ENCODE measurements around the gene DGKA.

GRCh38 chr12:55969356-55969755, 38.4 kb downstream of the DGKA start:
- no peak for TF ChIP-seq TAF1 (IDR thresholded peaks at IDR 0.05; ENCODE audit: borderline replicate concordance, low read depth, low read length)
- TF ChIP-seq POLR2A (IDR thresholded peaks at IDR 0.05; ENCODE audit: low read depth, low read length), result no peak

Measured in GM12892 (cell line).